LHCN-M2 (cell line): ENCODE results near the gene SLC22A15. TPM values are rescaled to one million over a fixed set of nuclear protein-coding genes. Genes with fewer than 3 reads are reported as not detected.
"Not testable (repeated sequence)": the region's sequence is repeated elsewhere in the genome, so short reads cannot be mapped to it uniquely, and the experiment has no call there.

Source experiments
- DNase-seq: peaks from one replicate; pipeline ENCODE4 v3.0.0-alpha.2; 2012; ENCODE audit warnings: low read depth
- polyA plus RNA-seq: library from polyadenylated mRNA; unstranded; fragments of >200 nt; gene quantifications from one replicate; pipeline ENCODE4 v1.2.1, GENCODE V29; 2012; ENCODE audit warnings: missing spikeins
- total RNA-seq: library from RNA; depleted of rRNA; stranded (reverse); fragments of >200 nt; gene quantifications from 2 replicates; pipeline ENCODE4 v1.2.3, GENCODE V29; 2014; rRNA removed

SLC22A15 gene
- total RNA-seq: 3.4 and 4.6 TPM in 2 replicates
- 1.5 TPM for polyA plus RNA-seq

- peak; percentile 70 for DNase-seq
Observed at GRCh38 chr1:115976062-115976920, at the start of gene SLC22A15. TSS of gene SLC22A15 (plus strand) at chr1:115976513. CDS start at chr1:115976628, 115 bp downstream.

GRCh38 chr1:115927971-115928370, 48.3 kb upstream of the SLC22A15 start:
- DNase-seq: no peak

- DNase-seq: peak; percentile 72
Observed at GRCh38 chr1:115929881-115930280, 46.4 kb upstream of the SLC22A15 start.

GRCh38 chr1:115933625-115934024, 42.7 kb upstream of the SLC22A15 start:
- no peak for DNase-seq

GRCh38 chr1:115939455-115939854, 36.9 kb upstream of the SLC22A15 start:
- DNase-seq: no peak

- DNase-seq: no peak
Observed at GRCh38 chr1:115946116-115946515, 30.2 kb upstream of the SLC22A15 start.

- peak; percentile 49 for DNase-seq
Observed at GRCh38 chr1:115949156-115949555, 27.2 kb upstream of the SLC22A15 start.

- DNase-seq: no peak
Observed at GRCh38 chr1:115951560-115951959, 24.8 kb upstream of the SLC22A15 start.

- no peak for DNase-seq
Observed at GRCh38 chr1:115952547-115952946, 23.8 kb upstream of the SLC22A15 start.

GRCh38 chr1:115953180-115953579, 23.1 kb upstream of the SLC22A15 start:
- no peak for DNase-seq

- no peak for DNase-seq
Observed at GRCh38 chr1:115954684-115955083, 21.6 kb upstream of the SLC22A15 start.

- DNase-seq: no peak
Observed at GRCh38 chr1:115955228-115955627, 21.1 kb upstream of the SLC22A15 start.

GRCh38 chr1:115958866-115959265, 17.4 kb upstream of the SLC22A15 start:
- DNase-seq: no peak

GRCh38 chr1:115969509-115969908, 6.8 kb upstream of the SLC22A15 start:
- no peak for DNase-seq

- not testable (repeated sequence) for DNase-seq
Observed at GRCh38 chr1:115971778-115972177, 4.5 kb upstream of the SLC22A15 start.

- DNase-seq: no peak
Observed at GRCh38 chr1:115973154-115973553, 3.2 kb upstream of the SLC22A15 start.

- DNase-seq: no peak
Observed at GRCh38 chr1:115975569-115976061, 698 bp upstream of the SLC22A15 start.

GRCh38 chr1:115976921-115977498, 697 bp downstream of the SLC22A15 start:
- DNase-seq: no peak

- DNase-seq: peak; percentile 58
Observed at GRCh38 chr1:115977499-115978258, 1.4 kb downstream of the SLC22A15 start.

GRCh38 chr1:115978292-115978941, 2.1 kb downstream of the SLC22A15 start:
- no peak for DNase-seq

GRCh38 chr1:115980156-115980555, 3.8 kb downstream of the SLC22A15 start:
- no peak for DNase-seq
